ENCODE results near the gene SLC6A3.

The SLC6A3 gene

GRCh38 chr5:1347571-1347970 is 97.7 kb downstream of the SLC6A3 start:
- Histone ChIP-seq H3K79me2 (no peaks in the 10 kb centered on the region), H3K4me3 (ENCODE audit: low read depth, low read length) (no peak overlapping the region), H2AFZ (no peak overlapping the region), H3K36me3 (ENCODE audit: control insufficient read depth, insufficient read depth, low read length) (no peaks in the 10 kb centered on the region), H3K9me3 (ENCODE audit: control insufficient read depth, low read length) (no peaks in the 10 kb centered on the region), H3K9ac (no peak overlapping the region), H3K27ac (no peak overlapping the region), H3K27me3 (ENCODE audit: control insufficient read depth, insufficient read depth, low read length) (no peaks in the 10 kb centered on the region), H3K4me1 (no peaks in the 10 kb centered on the region), H3K4me2 (ENCODE audit: low read length) (no peak overlapping the region)
- TF ChIP-seq, protein P1, sequence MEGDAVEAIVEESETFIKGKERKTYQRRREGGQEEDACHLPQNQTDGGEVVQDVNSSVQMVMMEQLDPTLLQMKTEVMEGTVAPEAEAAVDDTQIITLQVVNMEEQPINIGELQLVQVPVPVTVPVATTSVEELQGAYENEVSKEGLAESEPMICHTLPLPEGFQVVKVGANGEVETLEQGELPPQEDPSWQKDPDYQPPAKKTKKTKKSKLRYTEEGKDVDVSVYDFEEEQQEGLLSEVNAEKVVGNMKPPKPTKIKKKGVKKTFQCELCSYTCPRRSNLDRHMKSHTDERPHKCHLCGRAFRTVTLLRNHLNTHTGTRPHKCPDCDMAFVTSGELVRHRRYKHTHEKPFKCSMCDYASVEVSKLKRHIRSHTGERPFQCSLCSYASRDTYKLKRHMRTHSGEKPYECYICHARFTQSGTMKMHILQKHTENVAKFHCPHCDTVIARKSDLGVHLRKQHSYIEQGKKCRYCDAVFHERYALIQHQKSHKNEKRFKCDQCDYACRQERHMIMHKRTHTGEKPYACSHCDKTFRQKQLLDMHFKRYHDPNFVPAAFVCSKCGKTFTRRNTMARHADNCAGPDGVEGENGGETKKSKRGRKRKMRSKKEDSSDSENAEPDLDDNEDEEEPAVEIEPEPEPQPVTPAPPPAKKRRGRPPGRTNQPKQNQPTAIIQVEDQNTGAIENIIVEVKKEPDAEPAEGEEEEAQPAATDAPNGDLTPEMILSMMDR (IDR thresholded peaks at IDR 0.05) = no peak

- no peak overlapping the region for H3K4me3 ChIP-seq (ENCODE audit: low read depth, low read length)
- no peaks in the 10 kb centered on the region for H3K9me3 ChIP-seq (ENCODE audit: control insufficient read depth, low read length)
- TF ChIP-seq, protein P1 (IDR thresholded peaks at IDR 0.05) = no peak
- no peak overlapping the region for H2AFZ ChIP-seq
- H3K4me1 ChIP-seq = no peaks in the 10 kb centered on the region
- no peaks in the 10 kb centered on the region for H3K36me3 ChIP-seq (ENCODE audit: control insufficient read depth, insufficient read depth, low read length)
- no peak overlapping the region for H3K27ac ChIP-seq
- no peak overlapping the region for H3K4me2 ChIP-seq (ENCODE audit: low read length)
- H3K27me3 ChIP-seq (ENCODE audit: control insufficient read depth, insufficient read depth, low read length) = no peaks in the 10 kb centered on the region
- no peaks in the 10 kb centered on the region for H3K79me2 ChIP-seq
- H3K9ac ChIP-seq = no peak overlapping the region
Measured at GRCh38 chr5:1346627-1347440, 98.4 kb downstream of the SLC6A3 start.

DNA sequence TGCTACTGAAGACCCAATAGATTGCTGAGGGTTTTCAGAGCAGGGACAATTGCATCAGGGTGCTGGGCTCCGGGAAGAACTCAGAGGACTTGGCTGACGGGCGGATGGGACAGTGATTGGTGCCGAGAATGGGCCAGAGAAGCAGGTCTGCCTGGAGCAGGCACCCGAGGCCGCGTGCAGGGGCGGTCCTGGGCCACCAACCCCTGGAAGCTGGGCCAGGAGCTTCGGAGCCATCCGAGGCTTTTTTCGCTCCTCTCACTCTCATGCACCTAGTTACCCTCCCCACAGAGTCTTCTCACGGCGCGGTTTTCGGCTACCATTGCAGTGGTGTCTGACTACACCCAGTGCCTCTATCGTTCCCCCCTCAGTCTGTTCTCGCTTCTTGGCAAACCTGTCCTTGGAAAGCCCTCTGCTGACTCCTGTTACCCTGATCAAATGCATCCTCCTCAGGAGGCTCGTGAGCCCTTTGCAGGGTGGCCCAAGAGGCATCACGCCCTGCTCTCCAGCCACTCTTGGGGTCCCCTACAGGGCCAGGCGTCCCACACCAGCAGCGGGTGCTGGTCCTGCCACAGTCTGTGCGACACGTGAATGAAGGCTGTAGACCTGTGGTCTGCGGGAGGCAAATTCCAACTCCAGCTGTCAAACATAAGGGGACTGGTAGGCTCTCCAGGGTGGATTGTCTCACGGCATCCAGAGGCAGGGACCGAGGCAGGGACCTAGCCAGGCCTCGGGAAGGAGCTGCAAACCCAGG is 99.2 kb downstream of the SLC6A3 start:
- H3K4me2 ChIP-seq (ENCODE audit: low read length) = peak overlapping the region; percentile 81
- H3K27me3 ChIP-seq (ENCODE audit: control insufficient read depth, insufficient read depth, low read length) = no peaks in the 10 kb centered on the region
- H3K27ac ChIP-seq = no peak overlapping the region
- no peaks in the 10 kb centered on the region for H3K9me3 ChIP-seq (ENCODE audit: control insufficient read depth, low read length)
- no peaks in the 10 kb centered on the region for H3K4me1 ChIP-seq
- H2AFZ ChIP-seq = peak overlapping the region; percentile 97
- H3K9ac ChIP-seq = peak overlapping the region; percentile 88
- no peaks in the 10 kb centered on the region for H3K36me3 ChIP-seq (ENCODE audit: control insufficient read depth, insufficient read depth, low read length)
- TF ChIP-seq, protein P1 (IDR thresholded peaks at IDR 0.05) = no peak
- no peaks in the 10 kb centered on the region for H3K79me2 ChIP-seq
- H3K4me3 ChIP-seq (ENCODE audit: low read depth, low read length) = peak overlapping the region; percentile 82

- no peaks in the 10 kb centered on the region for H3K27me3 ChIP-seq (ENCODE audit: control insufficient read depth, insufficient read depth, low read length)
Measured at GRCh38 chr5:1344975-1345838, 100.0 kb downstream of the SLC6A3 start, which contains the start of gene CLPTM1L. Gene CLPTM1L, minus strand, starts transcription at chr5:1345099. Its CDS starts 258 bp downstream, at chr5:1344841.

More at GRCh38 chr5:1344975-1345838, 100.0 kb downstream of the SLC6A3 start, which contains the start of gene CLPTM1L:
- TF ChIP-seq, protein P1 (IDR thresholded peaks at IDR 0.05) = no peak
- Histone ChIP-seq H3K27ac (peak within 1 kb of the TSS; percentile 65), H3K9me3 (ENCODE audit: control insufficient read depth, low read length) (no peaks in the 10 kb centered on the region), H3K9ac (peak within 1 kb of the TSS; percentile 88), H3K4me3 (ENCODE audit: low read depth, low read length) (peak within 1 kb of the TSS; percentile 82), H3K36me3 (ENCODE audit: control insufficient read depth, insufficient read depth, low read length) (no peaks in the 10 kb centered on the region), H3K4me2 (ENCODE audit: low read length) (peak within 1 kb of the TSS; percentile 91), H2AFZ (peak within 1 kb of the TSS; percentile 97), H3K4me1 (no peaks in the 10 kb centered on the region), H3K79me2 (peaks cover 2% of the 10 kb centered on the region)

Data from parathyroid adenoma (tissue), 2 donors.